ENCODE data around the gene PAK5. TPM values are rescaled to one million over a fixed set of nuclear protein-coding genes. Genes with fewer than 3 reads are reported as not detected.

The PAK5 gene
- total and polyA plus RNA-seq, 3 experiments from 2014 or later, result not detected

- Histone ChIP-seq H3K27ac (ENCODE audit: low read depth, low read length) (no peak overlapping the region), H3K4me1 (ENCODE audit: insufficient read depth, low read length) (no peaks in the 10 kb centered on the region), H3K27me3 (ENCODE audit: insufficient read depth, low read length, poor library complexity, severe bottlenecking) (no peaks in the 10 kb centered on the region), H3K4me3 (ENCODE audit: low read length) (no peak overlapping the region), H3K36me3 (ENCODE audit: insufficient read depth, low read length) (no peaks in the 10 kb centered on the region), H3K9me3 (ENCODE audit: low read length) (no peaks in the 10 kb centered on the region)
- Mint-ChIP-seq H3K27ac (no peak overlapping the region), H3K36me3 (no peaks in the 10 kb centered on the region), H3K4me1 (no peaks in the 10 kb centered on the region), H3K9me3 (peaks cover 0 to 3% (median 2%) of the 10 kb centered on the region in 5 donors), H3K27me3 (peaks cover 0 to 1% of the 10 kb centered on the region in 2 donors), H3K4me3 (no peak overlapping the region)
- ChIA-PET CTCF (no interaction called here), POLR2A (no interaction called here)
- no peak for DNase-seq
Observed at GRCh38 chr20:9575836-9576235, 263.0 kb downstream of the PAK5 start.

- no peak overlapping the region for H3K27ac ChIP-seq (ENCODE audit: low read depth, low read length)
- H3K4me3 ChIP-seq (ENCODE audit: low read length), result no peak overlapping the region
- H3K36me3 ChIP-seq (ENCODE audit: insufficient read depth, low read length), result no peaks in the 10 kb centered on the region
- H3K36me3 Mint-ChIP-seq, result no peaks in the 10 kb centered on the region
- peaks cover 0 to 1% of the 10 kb centered on the region in 2 donors for H3K27me3 Mint-ChIP-seq
- H3K9me3 ChIP-seq (ENCODE audit: low read length), result no peaks in the 10 kb centered on the region
- no peaks in the 10 kb centered on the region for H3K27me3 ChIP-seq (ENCODE audit: insufficient read depth, low read length, poor library complexity, severe bottlenecking)
- CTCF ChIA-PET, result no interaction called here
- no peaks in the 10 kb centered on the region for H3K4me1 Mint-ChIP-seq
- no peaks in the 10 kb centered on the region for H3K4me1 ChIP-seq (ENCODE audit: insufficient read depth, low read length)
- H3K27ac Mint-ChIP-seq, result no peak overlapping the region
- POLR2A ChIA-PET, result no interaction called here
- no peak for DNase-seq
- peaks cover 0 to 3% (median 0%) of the 10 kb centered on the region in 5 donors for H3K9me3 Mint-ChIP-seq
- H3K4me3 Mint-ChIP-seq, result no peak overlapping the region
Observed at GRCh38 chr20:9574776-9575175, 264.1 kb downstream of the PAK5 start.

- Histone ChIP-seq H3K36me3 (ENCODE audit: insufficient read depth, low read length) (no peaks in the 10 kb centered on the region), H3K9me3 (ENCODE audit: low read length) (no peaks in the 10 kb centered on the region), H3K27me3 (ENCODE audit: insufficient read depth, low read length, poor library complexity, severe bottlenecking) (no peaks in the 10 kb centered on the region), H3K27ac (ENCODE audit: low read depth, low read length) (no peak overlapping the region), H3K4me3 (ENCODE audit: low read length) (no peak overlapping the region), H3K4me1 (ENCODE audit: insufficient read depth, low read length) (no peaks in the 10 kb centered on the region)
- Mint-ChIP-seq H3K36me3 (no peaks in the 10 kb centered on the region), H3K27ac (no peak overlapping the region), H3K27me3 (peaks cover 0 to 1% of the 10 kb centered on the region in 2 donors), H3K4me3 (no peak overlapping the region), H3K4me1 (no peaks in the 10 kb centered on the region), H3K9me3 (peaks cover 0 to 3% (median 0%) of the 10 kb centered on the region in 5 donors)
- CTCF ChIA-PET, result no interaction called here
- DNase-seq, result no peak
- POLR2A ChIA-PET, result no interaction called here
Observed at GRCh38 chr20:9574181-9574580, 264.7 kb downstream of the PAK5 start.

- ChIA-PET POLR2A (no interaction called here), CTCF (no interaction called here)
- Mint-ChIP-seq H3K4me3 (no peak overlapping the region), H3K27me3 (peaks cover 0 to 1% of the 10 kb centered on the region in 2 donors), H3K4me1 (no peaks in the 10 kb centered on the region), H3K9me3 (peaks cover 0 to 3% (median 0%) of the 10 kb centered on the region in 5 donors), H3K36me3 (no peaks in the 10 kb centered on the region), H3K27ac (no peak overlapping the region)
- Histone ChIP-seq H3K27me3 (ENCODE audit: insufficient read depth, low read length, poor library complexity, severe bottlenecking) (no peaks in the 10 kb centered on the region), H3K9me3 (ENCODE audit: low read length) (no peaks in the 10 kb centered on the region), H3K36me3 (ENCODE audit: insufficient read depth, low read length) (no peaks in the 10 kb centered on the region), H3K4me3 (ENCODE audit: low read length) (no peak overlapping the region), H3K4me1 (ENCODE audit: insufficient read depth, low read length) (no peaks in the 10 kb centered on the region), H3K27ac (ENCODE audit: low read depth, low read length) (no peak overlapping the region)
- no peak for DNase-seq
Observed at GRCh38 chr20:9573335-9574151, 265.3 kb downstream of the PAK5 start.

GRCh38 chr20:9572670-9573069 is 266.2 kb downstream of the PAK5 start:
- Histone ChIP-seq H3K9me3 (ENCODE audit: low read length) (no peaks in the 10 kb centered on the region), H3K27me3 (ENCODE audit: insufficient read depth, low read length, poor library complexity, severe bottlenecking) (no peaks in the 10 kb centered on the region), H3K4me1 (ENCODE audit: insufficient read depth, low read length) (no peaks in the 10 kb centered on the region), H3K36me3 (ENCODE audit: insufficient read depth, low read length) (no peaks in the 10 kb centered on the region), H3K4me3 (ENCODE audit: low read length) (no peak overlapping the region), H3K27ac (ENCODE audit: low read depth, low read length) (no peak overlapping the region)
- Mint-ChIP-seq H3K4me1 (no peaks in the 10 kb centered on the region), H3K9me3 (peaks cover 0 to 6% (median 2%) of the 10 kb centered on the region in 5 donors), H3K36me3 (no peaks in the 10 kb centered on the region), H3K27ac (no peak overlapping the region), H3K27me3 (peaks cover 0 to 1% of the 10 kb centered on the region in 2 donors), H3K4me3 (no peak overlapping the region)
- DNase-seq, result no peak
- ChIA-PET CTCF (no interaction called here), POLR2A (no interaction called here)

DNA sequence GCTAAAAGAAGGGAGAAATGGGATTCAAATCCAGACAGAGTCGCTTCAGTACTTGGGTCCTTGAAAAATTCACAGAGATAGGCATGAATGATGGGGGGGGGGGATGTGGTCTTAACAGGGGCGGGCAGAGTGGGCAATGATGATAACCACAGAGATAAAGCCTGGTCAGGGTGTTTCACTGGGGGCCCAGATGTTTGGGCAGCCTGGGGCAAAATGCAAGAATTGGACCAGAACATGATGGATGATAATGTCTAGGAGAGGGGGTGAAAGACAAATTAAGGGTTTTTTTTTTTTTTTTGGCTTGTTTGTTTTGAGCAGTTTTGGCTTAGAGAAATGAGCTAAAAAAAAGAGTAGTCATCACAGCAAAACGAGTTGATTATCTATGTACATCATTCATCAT is 267.1 kb downstream of the PAK5 start:
- Histone ChIP-seq H3K27me3 (ENCODE audit: insufficient read depth, low read length, poor library complexity, severe bottlenecking) (no peaks in the 10 kb centered on the region), H3K9me3 (ENCODE audit: low read length) (no peaks in the 10 kb centered on the region), H3K4me1 (ENCODE audit: insufficient read depth, low read length) (no peaks in the 10 kb centered on the region), H3K36me3 (ENCODE audit: insufficient read depth, low read length) (no peaks in the 10 kb centered on the region), H3K27ac (ENCODE audit: low read depth, low read length) (no peak overlapping the region), H3K4me3 (ENCODE audit: low read length) (no peak overlapping the region)
- no peak for DNase-seq
- Mint-ChIP-seq H3K27me3 (peaks cover 0 to under 1% of the 10 kb centered on the region in 2 donors), H3K36me3 (no peaks in the 10 kb centered on the region), H3K4me1 (no peaks in the 10 kb centered on the region), H3K9me3 (peaks cover 0 to 6% (median 2%) of the 10 kb centered on the region in 5 donors), H3K4me3 (no peak overlapping the region), H3K27ac (no peak overlapping the region)
- ChIA-PET CTCF (no interaction called here), POLR2A (no interaction called here)

DNA sequence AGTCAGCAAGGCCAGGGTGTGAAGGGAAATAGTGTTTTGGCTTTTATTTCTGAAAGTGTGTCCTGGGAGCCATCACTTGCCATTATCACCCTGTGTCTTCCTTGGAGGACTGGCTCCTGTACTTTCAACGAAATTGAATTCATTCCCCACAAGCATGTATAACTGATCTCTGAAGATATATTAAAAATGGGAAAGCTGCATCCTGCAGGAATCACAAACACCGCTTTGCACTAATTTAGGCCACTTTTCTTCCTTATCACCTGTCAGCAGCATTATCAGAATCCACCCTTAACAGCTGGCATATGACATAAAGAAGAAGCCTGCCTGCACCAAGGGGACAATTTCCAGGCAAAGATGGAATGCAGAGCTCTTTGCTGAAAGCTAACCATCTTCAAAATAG is 268.3 kb downstream of the PAK5 start:
- Histone ChIP-seq H3K27me3 (ENCODE audit: insufficient read depth, low read length, poor library complexity, severe bottlenecking) (no peaks in the 10 kb centered on the region), H3K27ac (ENCODE audit: low read depth, low read length) (no peak overlapping the region), H3K36me3 (ENCODE audit: insufficient read depth, low read length) (no peaks in the 10 kb centered on the region), H3K9me3 (ENCODE audit: low read length) (no peaks in the 10 kb centered on the region), H3K4me1 (ENCODE audit: insufficient read depth, low read length) (no peaks in the 10 kb centered on the region), H3K4me3 (ENCODE audit: low read length) (no peak overlapping the region)
- ChIA-PET POLR2A (no interaction called here), CTCF (interaction anchor here (1.0 kb wide), 1 partner anchor 10 kb away, joined by 3 read pairs; no protein-coding TSS in a partner anchor)
- DNase-seq, result no peak
- Mint-ChIP-seq H3K4me3 (no peak overlapping the region), H3K4me1 (no peaks in the 10 kb centered on the region), H3K27me3 (no peaks in the 10 kb centered on the region), H3K9me3 (peaks cover 0 to 6% (median 3%) of the 10 kb centered on the region in 5 donors), H3K27ac (no peak overlapping the region), H3K36me3 (no peaks in the 10 kb centered on the region)

DNA sequence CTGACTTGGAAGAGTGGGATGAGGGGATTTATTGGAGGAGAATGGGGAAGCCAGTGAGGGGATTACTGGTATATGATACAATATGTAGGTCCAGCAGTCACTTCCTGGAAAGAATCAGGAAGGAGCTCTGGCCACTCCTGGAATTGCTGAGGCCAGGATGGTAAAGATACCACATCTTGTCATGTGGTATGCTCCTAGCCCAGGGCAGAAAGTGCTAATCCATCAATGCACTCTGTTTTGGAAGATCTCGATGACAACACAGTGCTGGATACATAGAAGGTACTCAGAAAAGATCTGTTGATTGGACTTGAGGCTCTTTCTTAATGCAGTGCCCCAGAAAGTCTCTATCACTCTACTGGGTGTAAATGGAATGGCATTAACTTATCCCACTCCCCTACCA is 271.9 kb downstream of the PAK5 start:
- H3K27me3 Mint-ChIP-seq, result no peaks in the 10 kb centered on the region
- no peaks in the 10 kb centered on the region for H3K36me3 Mint-ChIP-seq
- no peaks in the 10 kb centered on the region for H3K9me3 ChIP-seq (ENCODE audit: low read length)
- CTCF ChIA-PET, result no interaction called here
- no peaks in the 10 kb centered on the region for H3K36me3 ChIP-seq (ENCODE audit: insufficient read depth, low read length)
- POLR2A ChIA-PET, result no interaction called here
- H3K4me1 ChIP-seq (ENCODE audit: insufficient read depth, low read length), result no peaks in the 10 kb centered on the region
- no peak overlapping the region for H3K4me3 ChIP-seq (ENCODE audit: low read length)
- H3K27ac Mint-ChIP-seq, result no peak overlapping the region
- peaks cover 0 to 6% (median 0%) of the 10 kb centered on the region in 5 donors for H3K9me3 Mint-ChIP-seq
- no peaks in the 10 kb centered on the region for H3K4me1 Mint-ChIP-seq
- DNase-seq, result no peak
- no peak overlapping the region for H3K27ac ChIP-seq (ENCODE audit: low read depth, low read length)
- H3K27me3 ChIP-seq (ENCODE audit: insufficient read depth, low read length, poor library complexity, severe bottlenecking), result no peaks in the 10 kb centered on the region
- no peak overlapping the region for H3K4me3 Mint-ChIP-seq

Measured in CD8-positive, alpha-beta memory T cell (primary cell).